IPS DF 6.9 (cell line): ENCODE measurements around the gene GSTCD.
"Not testable (repeated sequence)": the region's sequence is repeated elsewhere in the genome, so short reads cannot be mapped to it uniquely, and the experiment has no call there.

ENCODE experiments used
- DNase-seq: peaks from one replicate; pipeline ENCODE4 v3.0.0-alpha.2; 2013; ENCODE audit warnings: low read depth, low spot score
- H3K27ac ChIP-seq: one replicate; pipeline ENCODE4 v1.5.1; 2013; ENCODE audit warnings: low read length, control low read depth
- H3K27me3 ChIP-seq: 2 replicates; pipeline ENCODE4 v1.6.1; 2013; ENCODE audit warnings: mild to moderate bottlenecking, low read length; ENCODE audit not compliant: control insufficient read depth, insufficient read depth
- H3K36me3 ChIP-seq: 2 replicates; pipeline ENCODE4 v1.6.1; 2013; ENCODE audit warnings: low read length; ENCODE audit not compliant: control insufficient read depth, insufficient read depth
- H3K4me1 ChIP-seq: 2 replicates; pipeline ENCODE4 v1.6.1; 2013; ENCODE audit warnings: low read length; ENCODE audit not compliant: control insufficient read depth, insufficient read depth
- H3K4me3 ChIP-seq: 2 replicates; pipeline ENCODE4 v1.5.1; 2013; ENCODE audit warnings: mild to moderate bottlenecking, low read length
- H3K9me3 ChIP-seq: 2 replicates; pipeline ENCODE4 v1.6.1; 2013; ENCODE audit warnings: low read length, inconsistent platforms; ENCODE audit not compliant: control insufficient read depth, insufficient read depth
- WGBS: extraction: QIAGEN DNeasy Blood & Tissue Kit; methylation state at CpG from one replicate; pipeline ENCODE4 v1.1.7; 2013; ENCODE audit warnings: mixed read lengths, missing lambda C conversion rate; ENCODE audit not compliant: insufficient read length, insufficient coverage; 5-methylcytosine and 5-hydroxymethylcytosine counted together

GSTCD gene

DNA sequence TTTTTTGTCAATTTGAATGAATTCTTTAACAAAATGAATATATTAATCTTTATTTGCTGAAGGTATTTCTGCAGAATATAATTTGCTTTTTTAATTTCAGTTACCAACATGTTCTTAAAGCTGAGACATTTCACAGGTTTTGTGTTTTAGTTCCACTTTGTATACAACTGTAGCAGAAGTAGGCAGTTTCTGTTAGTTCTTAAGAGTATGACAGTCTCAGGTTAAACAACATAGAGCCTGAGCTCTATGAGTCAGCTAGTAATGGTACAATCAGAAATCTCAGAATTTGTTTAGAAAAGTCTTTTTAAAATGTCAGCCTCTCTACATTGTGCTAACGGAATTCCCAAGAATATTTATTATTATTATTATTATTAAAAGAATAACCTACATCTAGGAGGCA, 50.4 kb downstream of the GSTCD start:
- Histone ChIP-seq H3K27ac (no peak overlapping the region), H3K27me3 (no peaks in the 10 kb centered on the region), H3K36me3 (no peaks in the 10 kb centered on the region), H3K4me3 (no peak overlapping the region), H3K9me3 (no peaks in the 10 kb centered on the region), H3K4me1 (no peaks in the 10 kb centered on the region)
- DNase-seq = no peak
- WGBS = no CpG with 5 or more reads among the region's 1 CpG

- Histone ChIP-seq H3K9me3 (no peaks in the 10 kb centered on the region), H3K4me1 (no peaks in the 10 kb centered on the region), H3K27ac (no peak overlapping the region), H3K27me3 (no peaks in the 10 kb centered on the region), H3K4me3 (no peak overlapping the region), H3K36me3 (no peaks in the 10 kb centered on the region)
- DNase-seq = no peak
- WGBS = no CpG with 5 or more reads among the region's 6 CpGs
Measured at GRCh38 chr4:105765690-105766407, 57.3 kb downstream of the GSTCD start.

DNA sequence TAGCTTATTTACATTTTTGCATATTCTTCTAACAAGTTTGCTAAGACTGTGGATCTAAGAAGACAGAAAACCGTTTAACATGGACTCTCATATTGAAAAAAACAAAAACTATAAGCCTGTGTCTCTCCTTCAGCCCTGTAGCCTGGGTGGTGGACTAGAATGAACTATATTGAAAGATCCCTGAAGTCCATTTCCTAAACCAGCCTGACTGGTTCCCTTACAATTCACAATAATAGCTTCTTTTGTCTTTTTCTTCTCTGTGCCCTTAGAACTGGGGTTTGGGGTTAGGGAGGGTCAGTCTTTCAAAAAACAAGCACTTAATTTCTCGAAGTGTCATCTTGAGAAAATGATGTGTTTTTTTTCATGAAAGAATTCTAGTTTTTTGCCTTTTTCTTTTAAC, 59.0 kb downstream of the GSTCD start:
- no CpG with 5 or more reads among the region's 2 CpGs for WGBS
- DNase-seq = no peak
- Histone ChIP-seq H3K27ac (no peak overlapping the region), H3K36me3 (no peaks in the 10 kb centered on the region), H3K4me1 (no peaks in the 10 kb centered on the region), H3K4me3 (no peak overlapping the region), H3K9me3 (no peaks in the 10 kb centered on the region), H3K27me3 (no peaks in the 10 kb centered on the region)

DNA sequence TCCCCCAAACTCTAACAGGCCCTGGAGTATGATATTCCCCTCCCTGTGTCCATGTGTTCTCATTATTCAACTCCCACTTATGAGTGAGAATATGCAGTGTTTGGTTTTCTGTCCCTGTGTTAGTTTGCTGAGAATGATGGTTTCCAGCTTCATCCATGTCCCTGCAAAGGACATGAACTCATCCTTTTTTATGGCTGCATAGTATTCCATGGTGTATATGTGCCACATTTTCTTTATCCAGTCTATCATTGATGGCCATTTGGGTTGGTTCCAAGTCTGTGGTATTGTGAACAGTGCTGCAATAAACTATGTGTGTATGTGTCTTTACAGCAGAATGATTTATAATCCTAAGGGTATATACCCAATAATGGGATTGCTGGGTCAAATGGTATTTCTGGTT, 61.9 kb downstream of the GSTCD start:
- not testable (repeated sequence) for H3K27ac ChIP-seq, H3K4me3 ChIP-seq, H3K27me3 ChIP-seq, H3K4me1 ChIP-seq, H3K36me3 ChIP-seq, DNase-seq, H3K9me3 ChIP-seq

DNA sequence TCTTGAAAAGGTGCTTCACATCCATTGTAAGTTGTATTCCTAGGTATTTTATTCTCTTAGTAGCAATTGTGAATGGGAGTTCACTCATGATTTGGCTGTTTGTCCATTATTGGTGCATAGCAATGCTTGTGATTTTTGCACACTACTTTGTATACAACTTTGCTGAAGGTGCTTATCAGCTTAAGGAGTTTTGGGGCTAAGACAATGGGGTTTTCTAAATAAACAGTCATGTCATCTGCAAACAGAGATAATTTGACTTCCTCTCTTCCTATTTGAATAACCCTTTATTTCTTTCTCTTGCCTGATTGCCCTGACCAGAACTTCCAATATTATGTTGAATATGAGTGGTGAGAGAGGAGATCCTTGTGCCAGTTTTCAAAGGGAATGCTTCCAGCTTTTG, 63.5 kb downstream of the GSTCD start:
- H3K4me3 ChIP-seq, DNase-seq, H3K36me3 ChIP-seq, H3K4me1 ChIP-seq, H3K27me3 ChIP-seq, H3K27ac ChIP-seq, H3K9me3 ChIP-seq: not testable (repeated sequence)

DNA sequence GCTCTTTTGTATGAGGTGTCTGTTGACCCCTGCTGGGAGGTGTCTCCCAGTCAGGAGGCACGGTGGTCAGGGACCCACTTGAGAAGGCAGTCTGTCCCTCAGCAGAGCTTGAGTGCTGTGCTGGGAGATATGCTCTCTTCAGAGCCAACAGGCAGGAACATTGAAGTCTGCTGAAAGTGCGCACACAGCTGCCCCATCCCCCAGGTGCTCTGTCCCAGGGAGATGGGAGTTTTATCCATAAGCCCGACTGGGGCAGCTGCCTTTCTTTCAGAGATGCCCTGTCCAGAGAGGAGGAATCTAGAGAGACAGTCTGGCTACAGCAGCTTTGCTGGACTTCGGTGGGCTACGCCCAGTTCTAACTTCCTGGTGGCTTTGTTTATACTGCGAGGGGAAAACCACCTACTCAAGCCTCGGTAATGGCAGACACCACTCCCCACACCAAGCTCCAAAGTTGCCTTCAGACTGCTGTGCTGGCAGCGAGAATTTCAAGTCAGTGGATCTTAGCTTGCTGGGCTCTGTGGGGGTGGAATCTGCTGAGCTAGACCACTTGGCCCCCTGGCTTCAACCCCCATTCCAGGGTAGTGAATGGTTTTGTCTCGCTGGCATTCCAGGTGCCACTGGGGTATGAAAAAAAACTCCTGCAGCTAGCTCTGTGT, 67.3 kb downstream of the GSTCD start:
- WGBS = no CpG with 5 or more reads among the region's 9 CpGs
- H3K9me3 ChIP-seq, H3K4me3 ChIP-seq: not testable (repeated sequence)

DNA sequence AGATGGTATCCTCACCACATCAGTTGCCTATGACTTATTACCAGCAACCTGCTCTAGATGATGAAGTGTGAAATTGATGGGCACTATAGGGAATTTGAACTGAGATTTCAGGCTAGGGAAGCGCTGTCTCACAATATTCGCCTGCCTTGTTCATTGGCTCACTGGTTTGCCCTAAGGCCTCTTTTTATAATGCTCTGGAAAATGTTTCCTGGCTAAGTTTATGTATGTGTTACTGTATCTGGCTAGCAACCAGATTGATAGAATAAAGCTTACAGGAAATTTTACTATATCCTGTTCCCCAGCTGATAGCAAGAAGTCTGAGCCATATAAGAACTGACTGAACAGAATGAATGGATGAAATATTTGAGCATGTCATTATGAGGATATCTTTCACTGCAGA, 71.6 kb downstream of the GSTCD start:
- no peaks in the 10 kb centered on the region for H3K36me3 ChIP-seq
- no peak overlapping the region for H3K4me3 ChIP-seq
- no CpG with 5 or more reads among the region's 2 CpGs for WGBS
- no peaks in the 10 kb centered on the region for H3K9me3 ChIP-seq
- no peaks in the 10 kb centered on the region for H3K4me1 ChIP-seq
- DNase-seq = no peak
- H3K27ac ChIP-seq = no peak overlapping the region
- no peaks in the 10 kb centered on the region for H3K27me3 ChIP-seq

More for the DNA sequence above, 67.3 kb downstream of the GSTCD start:
- H3K27ac ChIP-seq, DNase-seq, H3K36me3 ChIP-seq, H3K27me3 ChIP-seq, H3K4me1 ChIP-seq: not testable (repeated sequence)

DNA sequence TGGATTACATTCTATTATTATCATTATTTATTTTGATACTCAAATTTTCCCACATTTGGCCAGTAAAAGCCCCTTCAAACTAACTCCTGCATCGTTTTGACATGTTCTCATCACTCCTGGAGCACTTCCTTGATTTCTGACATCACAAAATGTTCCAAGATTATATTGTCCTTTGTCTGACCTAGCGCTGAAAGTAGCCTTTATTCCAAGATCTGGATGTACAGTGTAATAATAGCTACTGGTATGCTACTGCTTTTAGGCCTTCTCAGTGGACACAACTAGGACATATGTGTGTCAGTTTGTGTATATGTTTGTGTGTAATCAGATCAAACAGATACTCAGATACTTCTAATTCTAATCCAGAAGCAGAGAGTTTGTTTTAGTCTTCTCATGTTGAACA, 76.2 kb downstream of the GSTCD start:
- no peaks in the 10 kb centered on the region for H3K36me3 ChIP-seq

DNA sequence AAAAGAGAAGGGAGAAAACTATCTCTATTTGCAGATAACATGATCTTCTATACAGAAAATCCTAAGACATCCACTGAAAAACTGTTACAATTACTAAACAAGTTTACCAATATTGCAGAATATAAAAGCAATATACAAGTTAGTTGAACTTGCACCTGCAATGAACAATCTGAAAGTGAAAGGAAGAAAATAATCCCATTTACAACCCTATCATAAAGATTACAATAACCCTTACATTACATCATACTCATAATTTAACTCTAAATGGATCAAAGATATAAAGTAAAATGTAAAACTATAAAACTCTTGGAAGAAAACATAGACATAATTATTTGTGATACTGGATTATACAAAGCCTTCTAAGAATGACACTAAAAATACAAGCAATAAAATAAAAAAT, 77.2 kb downstream of the GSTCD start:
- Histone ChIP-seq H3K9me3 (no peaks in the 10 kb centered on the region), H3K27me3 (no peaks in the 10 kb centered on the region), H3K36me3 (no peaks in the 10 kb centered on the region), H3K4me1 (no peaks in the 10 kb centered on the region), H3K4me3 (no peak overlapping the region), H3K27ac (no peak overlapping the region)
- no peak for DNase-seq

More for the DNA sequence above, 76.2 kb downstream of the GSTCD start:
- no peaks in the 10 kb centered on the region for H3K4me1 ChIP-seq
- WGBS = no CpG with 5 or more reads among the region's 2 CpGs
- no peak for DNase-seq
- H3K4me3 ChIP-seq = no peak overlapping the region
- no peaks in the 10 kb centered on the region for H3K9me3 ChIP-seq
- H3K27me3 ChIP-seq = no peaks in the 10 kb centered on the region
- no peak overlapping the region for H3K27ac ChIP-seq

GRCh38 chr4:105786748-105787147, 78.2 kb downstream of the GSTCD start:
- H3K4me1 ChIP-seq = no peaks in the 10 kb centered on the region
- H3K27ac ChIP-seq = no peak overlapping the region
- H3K4me3 ChIP-seq = no peak overlapping the region
- no CpG with 5 or more reads among the region's 3 CpGs for WGBS
- no peaks in the 10 kb centered on the region for H3K36me3 ChIP-seq
- H3K9me3 ChIP-seq = no peaks in the 10 kb centered on the region
- no peak for DNase-seq
- H3K27me3 ChIP-seq = no peaks in the 10 kb centered on the region

- no peak overlapping the region for H3K27ac ChIP-seq
- no CpG with 5 or more reads among the region's 1 CpG for WGBS
- H3K9me3 ChIP-seq = no peaks in the 10 kb centered on the region
- no peaks in the 10 kb centered on the region for H3K4me1 ChIP-seq
- no peaks in the 10 kb centered on the region for H3K36me3 ChIP-seq
- H3K4me3 ChIP-seq = no peak overlapping the region
- H3K27me3 ChIP-seq = no peaks in the 10 kb centered on the region
- DNase-seq = no peak
Measured at GRCh38 chr4:105797225-105797624, 88.6 kb downstream of the GSTCD start.
